Activated gamma-delta T cell treated with Interleukin-2 at 50 U/mL for 16 hours (primary cell): Measurements from ENCODE around the gene TMEM185B.
"Not testable (repeated sequence)": the region's sequence is repeated elsewhere in the genome, so short reads cannot be mapped to it uniquely, and the experiment has no call there.

ENCODE experiments used
- DNase-seq: peaks from one replicate; pipeline ENCODE4 v3.0.0-alpha.2; 2020

Gene TMEM185B

DNA sequence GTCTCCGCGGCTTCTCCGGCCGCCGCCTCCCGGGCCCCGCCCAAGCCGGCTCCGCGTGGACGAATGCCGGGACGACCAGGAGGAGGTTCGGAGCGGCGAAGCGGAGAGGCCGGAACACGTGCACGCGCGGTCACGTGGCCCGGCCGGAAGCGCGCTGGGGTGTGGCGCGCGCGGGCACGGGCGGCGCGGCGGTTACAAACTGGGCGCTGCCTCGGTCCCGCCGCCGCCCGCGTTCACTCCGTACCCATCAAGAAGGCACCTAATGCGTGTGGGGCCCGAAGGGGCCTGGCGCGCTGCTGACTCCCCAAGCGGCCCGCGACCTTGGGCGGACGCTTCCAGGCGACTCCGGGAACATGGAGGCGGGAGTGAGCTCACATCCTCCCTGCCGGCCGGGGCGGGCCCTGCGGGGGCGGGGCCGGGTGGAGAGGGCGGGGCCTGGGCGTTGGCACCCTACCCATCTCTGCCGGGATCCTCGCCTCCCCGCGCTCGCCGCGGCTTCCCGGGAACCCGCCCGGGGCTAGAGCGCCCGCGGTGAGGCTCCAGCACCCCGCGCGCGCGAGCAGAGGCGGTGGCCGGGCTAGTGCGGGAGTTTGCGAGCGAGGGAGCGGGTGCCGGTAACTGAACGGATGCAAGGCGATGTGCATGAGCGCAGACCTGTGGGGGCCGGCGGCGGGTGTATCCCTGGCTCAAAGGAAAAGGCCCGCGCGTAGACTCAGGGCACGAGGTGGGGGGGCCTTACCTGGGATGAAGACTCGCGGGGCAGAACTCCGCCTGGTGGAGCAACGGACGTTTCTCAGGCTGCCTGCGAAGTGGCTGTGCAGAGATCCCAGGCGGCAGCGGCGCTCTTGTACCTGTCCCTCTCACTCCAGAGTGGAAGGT, at the start of gene TMEM185B:
TSS of gene TMEM185B (minus strand) at position 367 of the 879 bp plus-strand sequence. CDS start 424 bp downstream, outside the sequence.
- peak; percentile 84 for DNase-seq

GRCh38 chr2:120271711-120272379, 48.6 kb upstream of the TMEM185B start:
- no peak for DNase-seq

DNA sequence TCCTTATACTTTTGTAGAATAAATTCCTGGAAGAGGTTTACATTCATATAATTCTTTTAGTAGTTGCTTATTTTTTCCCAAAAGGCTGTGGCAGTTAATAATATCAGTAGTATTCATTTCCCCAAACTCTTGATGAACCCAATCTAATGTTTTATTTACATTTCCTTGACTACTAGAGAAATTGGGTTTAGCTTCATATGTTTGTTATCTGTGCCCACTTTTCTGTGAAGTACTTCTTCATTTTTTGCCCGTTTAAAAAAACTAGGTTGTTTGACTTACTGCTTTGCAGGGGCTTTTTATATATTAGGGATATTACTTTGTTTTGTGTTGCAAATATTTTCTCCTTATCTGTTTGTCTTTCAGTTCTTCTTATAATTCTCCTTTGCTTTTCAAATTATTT, 46.6 kb upstream of the TMEM185B start:
- no peak for DNase-seq

- no peak for DNase-seq
These were observed 46.0 kb upstream of the TMEM185B start for GRCh38 chr2:120269076-120269744.

DNA sequence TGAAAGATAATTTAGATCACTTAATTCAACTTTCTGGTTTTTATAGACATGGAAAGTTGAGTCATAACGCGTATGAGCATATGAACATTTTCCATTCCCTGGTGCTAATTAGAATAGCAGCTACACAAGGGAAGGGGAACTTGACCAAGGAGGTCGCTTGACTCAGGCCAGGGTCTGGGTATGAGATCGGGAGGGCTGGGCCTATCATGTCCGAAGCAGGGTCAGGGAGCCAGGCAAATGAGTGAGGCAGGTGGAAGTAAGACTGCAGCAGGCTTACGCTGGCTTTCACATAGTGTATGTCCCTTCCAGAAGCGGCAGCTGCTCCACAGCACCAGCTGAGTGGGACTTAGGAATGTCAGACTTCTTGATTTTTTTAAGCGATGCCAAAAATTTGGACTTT, 44.1 kb upstream of the TMEM185B start:
- no peak for DNase-seq

DNA sequence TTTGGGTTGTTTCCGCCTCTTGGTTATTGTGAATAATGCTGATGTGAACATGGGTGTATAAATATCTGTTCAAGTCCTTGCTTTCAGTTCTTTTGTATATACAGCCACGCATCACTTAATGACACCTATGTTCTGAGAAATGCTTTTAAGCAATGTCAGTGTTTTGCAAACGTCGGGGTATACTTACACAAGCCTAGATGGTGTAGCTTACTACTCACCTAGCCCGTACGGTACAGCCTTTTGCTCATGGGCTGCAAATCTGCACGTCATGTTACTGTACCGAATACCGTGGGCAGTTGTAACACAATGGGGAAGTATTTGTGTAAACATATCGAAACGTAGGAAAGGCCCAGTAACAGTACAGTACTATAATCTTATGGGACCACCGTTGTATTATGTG, 41.8 kb upstream of the TMEM185B start:
- no peak for DNase-seq

GRCh38 chr2:120262761-120263428, 39.7 kb upstream of the TMEM185B start:
- no peak for DNase-seq

GRCh38 chr2:120262150-120262549, 39.0 kb upstream of the TMEM185B start:
- DNase-seq, result no peak

GRCh38 chr2:120261387-120262006, 38.3 kb upstream of the TMEM185B start:
- DNase-seq, result no peak

- DNase-seq, result no peak
These were observed 37.5 kb upstream of the TMEM185B start for GRCh38 chr2:120260736-120261135.

DNA sequence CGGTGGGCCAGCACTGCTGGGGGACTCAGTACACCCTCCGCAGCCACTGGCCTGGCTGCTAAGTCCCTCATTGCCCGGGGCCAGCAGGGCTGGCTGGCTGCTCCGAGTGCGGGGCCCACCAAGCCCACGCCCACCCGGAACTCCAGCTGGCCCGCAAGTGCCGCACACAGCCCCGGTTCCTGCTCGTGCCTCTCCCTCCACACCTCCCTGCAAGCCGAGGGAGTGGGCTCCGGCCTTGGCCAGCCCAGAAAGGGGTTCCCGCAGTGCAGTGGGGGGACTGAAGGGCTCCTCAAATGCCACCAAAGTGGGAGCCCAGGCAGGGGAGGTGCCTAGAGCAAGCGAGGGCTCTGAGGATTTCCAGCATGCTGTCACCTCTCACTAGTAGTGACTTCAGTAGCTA, 36.7 kb upstream of the TMEM185B start:
- not testable (repeated sequence) for DNase-seq

GRCh38 chr2:120258196-120258595, 35.0 kb upstream of the TMEM185B start:
- no peak for DNase-seq

DNA sequence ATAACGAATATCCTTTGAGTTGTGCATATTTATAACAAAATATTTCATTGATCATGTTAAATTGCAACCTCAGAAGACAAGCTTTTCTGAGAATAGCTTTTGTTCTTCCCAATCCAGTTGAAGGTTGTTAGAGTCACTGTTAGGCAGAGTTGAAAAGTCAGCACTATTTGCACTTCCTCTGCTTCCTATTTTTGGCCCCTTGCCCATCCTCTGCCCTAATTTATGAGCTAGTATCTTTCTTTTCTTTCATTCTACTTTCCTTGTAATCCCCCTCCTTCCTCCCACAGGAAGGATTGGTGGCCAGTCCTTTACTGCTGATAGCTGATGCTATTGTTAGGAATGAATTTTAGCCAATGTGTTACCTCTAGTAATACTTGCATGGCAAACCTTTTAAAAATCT, 34.3 kb upstream of the TMEM185B start:
- no peak for DNase-seq

DNA sequence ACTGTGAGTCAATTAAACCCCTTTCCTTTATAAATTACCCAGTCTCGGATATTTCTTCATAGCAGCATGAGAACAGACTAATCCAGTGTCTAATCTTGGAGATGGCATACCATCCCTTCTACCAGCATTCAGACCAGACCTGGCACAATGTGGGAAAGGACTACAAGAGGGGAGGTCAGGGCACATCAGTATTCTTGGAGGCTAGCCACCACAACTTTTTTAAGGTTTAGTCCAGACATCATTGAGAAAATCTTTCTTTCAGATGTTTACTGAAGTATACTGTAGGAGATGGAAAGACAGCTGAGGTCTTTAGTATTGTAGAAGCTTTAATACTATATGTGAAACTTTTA, 33.4 kb upstream of the TMEM185B start:
- no peak for DNase-seq

DNA sequence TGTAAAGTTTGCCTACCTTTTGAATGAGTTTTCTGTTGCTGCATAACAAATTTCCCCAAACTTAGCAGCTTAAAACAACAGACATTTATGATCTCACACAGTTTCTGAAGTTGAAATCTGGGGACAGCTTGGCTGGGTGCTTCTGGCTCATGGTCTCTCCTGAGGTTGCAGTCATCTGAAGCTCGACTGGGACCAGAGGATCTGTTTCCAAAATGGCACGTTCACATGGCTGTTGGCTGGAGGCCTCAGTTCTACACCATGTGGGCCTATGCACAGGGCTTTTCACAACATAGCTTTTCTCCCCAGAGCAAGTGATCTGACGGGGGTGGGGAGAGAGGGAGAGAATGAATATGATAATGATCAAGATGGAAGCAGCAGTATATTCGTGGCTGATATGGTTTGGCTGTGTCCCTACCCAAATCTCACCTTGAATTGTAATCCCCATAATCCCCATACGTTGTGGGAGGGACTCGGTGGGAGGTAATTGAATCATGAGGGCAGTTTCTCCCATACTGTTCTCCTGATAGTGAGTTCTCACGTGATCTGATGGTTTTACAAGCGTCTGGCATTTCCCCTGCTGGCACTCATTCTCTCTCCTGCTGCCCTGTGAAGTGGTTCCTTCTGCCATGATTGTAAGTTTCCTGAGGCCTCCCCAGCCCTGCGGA, 32.9 kb upstream of the TMEM185B start:
- no peak for DNase-seq

DNA sequence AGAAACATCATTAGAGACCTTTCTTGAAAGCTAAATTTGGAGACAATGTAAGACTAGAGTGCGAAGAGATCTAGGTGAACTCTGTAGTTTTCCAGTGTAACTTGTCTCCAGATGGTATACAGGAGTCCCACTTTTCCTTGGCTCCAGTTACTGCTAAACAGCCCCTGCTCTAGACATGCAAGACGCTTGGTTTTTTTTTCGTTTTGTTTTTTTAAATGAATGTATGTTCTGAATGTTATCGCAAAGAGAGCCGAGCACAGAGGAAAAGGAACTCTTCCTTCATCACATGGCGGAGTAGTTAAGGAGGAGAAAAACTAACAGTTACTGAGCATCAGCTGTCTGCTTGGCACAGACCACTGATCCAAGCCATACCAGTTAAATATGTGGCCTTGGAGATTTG, 31.9 kb upstream of the TMEM185B start:
- no peak for DNase-seq

DNA sequence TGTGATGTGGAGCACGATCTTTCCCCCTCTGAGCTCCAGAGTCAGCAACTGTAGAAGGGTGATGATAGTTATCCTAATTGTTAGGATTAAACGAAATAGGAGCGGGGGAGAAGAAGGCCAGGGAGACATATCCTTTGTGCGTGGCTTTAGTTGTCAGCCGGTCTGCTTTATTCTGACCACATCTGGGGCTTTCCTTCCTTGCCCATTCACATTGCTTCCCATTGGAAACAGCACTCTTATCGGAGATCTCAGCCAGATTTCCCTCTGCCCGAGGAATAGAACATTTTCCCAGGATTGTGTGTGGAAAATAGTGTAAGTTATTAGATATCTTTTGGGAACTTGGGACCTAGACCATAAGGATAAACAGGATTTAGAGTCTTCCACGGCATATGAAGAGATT, 31.0 kb upstream of the TMEM185B start:
- DNase-seq, result no peak

- DNase-seq, result no peak
These were observed 30.1 kb upstream of the TMEM185B start for GRCh38 chr2:120253021-120253882.

DNA sequence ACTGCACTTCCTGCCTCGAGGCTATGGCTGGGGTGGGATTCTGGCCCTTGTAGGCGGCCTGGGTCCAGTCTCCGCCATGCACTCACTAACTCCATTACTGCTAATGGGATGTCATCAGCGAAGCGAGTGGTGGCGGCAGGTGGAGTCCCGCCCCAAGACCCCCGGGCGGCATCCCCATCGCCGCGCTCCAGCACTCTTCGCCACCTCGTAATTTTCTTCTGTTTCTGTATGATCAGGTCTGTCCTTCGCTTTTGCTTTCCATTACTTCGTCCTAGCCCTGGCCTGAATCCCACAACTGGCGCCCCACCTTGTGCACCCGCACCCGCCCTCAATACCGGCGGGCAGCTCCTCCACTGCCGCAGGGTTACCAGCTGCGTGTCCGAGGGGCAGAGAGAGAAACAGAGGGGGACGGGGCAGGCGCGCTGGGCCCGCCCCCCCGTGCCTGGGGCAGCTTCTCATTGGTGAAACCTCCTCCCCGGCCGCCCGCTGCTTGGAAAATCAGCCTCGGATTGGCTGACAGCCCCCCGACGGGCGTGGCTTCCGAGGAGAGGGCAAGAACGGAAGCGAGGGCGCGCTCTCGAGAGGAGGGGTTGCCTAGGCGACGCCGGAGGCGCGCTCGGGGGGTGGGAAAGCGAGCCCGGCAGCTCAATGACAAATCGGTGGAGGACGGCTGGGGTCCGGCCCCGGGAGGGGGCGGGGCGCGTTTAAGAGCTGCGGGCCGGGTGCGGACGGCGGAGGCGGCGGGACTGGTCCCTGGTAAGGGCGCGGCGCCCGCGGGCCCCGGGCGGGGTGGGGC, 29.2 kb upstream of the TMEM185B start, which contains the start of gene RALB:
TSS of gene RALB (plus strand) at position 628 of the 796 bp plus-strand sequence. CDS start 25,813 bp downstream, outside the sequence.
- DNase-seq, result peak; percentile 99

GRCh38 chr2:120251880-120252224, 28.7 kb upstream of the TMEM185B start:
- DNase-seq, result no peak
